ENCODE measurements around the gene APEH.

Gene APEH

DNA sequence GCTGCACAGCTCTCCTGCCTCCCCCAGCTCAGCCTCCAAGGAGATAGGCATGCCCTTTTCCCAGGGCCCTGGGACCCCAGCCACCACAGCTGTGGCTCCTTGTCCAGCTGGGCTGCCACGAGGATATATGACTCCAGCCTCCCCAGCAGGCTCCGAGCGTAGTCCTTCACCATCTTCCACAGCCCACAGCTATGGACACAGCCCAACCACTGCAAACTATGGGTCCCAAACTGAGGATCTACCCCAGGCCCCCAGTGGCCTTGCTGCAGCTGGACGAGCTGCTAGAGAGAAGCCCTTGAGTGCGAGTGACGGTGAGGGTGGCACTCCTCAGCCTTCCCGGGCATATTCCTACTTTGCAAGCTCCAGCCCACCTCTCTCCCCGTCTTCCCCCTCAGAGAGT is 20.5 kb upstream of the APEH start:
- no peak overlapping the region for H3K9ac ChIP-seq (ENCODE audit: low read length)
- no peak for TF ChIP-seq EZH2 (IDR thresholded peaks at IDR 0.05; ENCODE audit: borderline replicate concordance, low read length)
- no peak for TF ChIP-seq CTCF (IDR thresholded peaks at IDR 0.05; ENCODE audit: low read length)
- H3K27ac ChIP-seq (ENCODE audit: low read depth, low read length, poor library complexity, severe bottlenecking) = no peak overlapping the region

GRCh38 chr3:49654176-49654825 is 19.9 kb upstream of the APEH start:
- no peak overlapping the region for H3K4me3 ChIP-seq (ENCODE audit: low read depth, low read length, poor library complexity, severe bottlenecking)
- H3K9me2 ChIP-seq (ENCODE audit: low read depth, low read length) = no peaks in the 10 kb centered on the region
- H3K4me1 ChIP-seq (ENCODE audit: insufficient read depth, low read length, severe bottlenecking) = no peaks in the 10 kb centered on the region
- no peaks in the 10 kb centered on the region for H3F3A ChIP-seq (ENCODE audit: insufficient read depth, low read length)
- H3K27me3 ChIP-seq (ENCODE audit: insufficient read depth, low read length) = no peaks in the 10 kb centered on the region; the same call in 1 of the 2 replicates
- no peaks in the 10 kb centered on the region for H3K79me2 ChIP-seq (ENCODE audit: insufficient read depth, low read length)
- H3K9ac ChIP-seq (ENCODE audit: low read length) = no peak overlapping the region
- H4K20me1 ChIP-seq (ENCODE audit: insufficient read depth, low read length) = no peaks in the 10 kb centered on the region
- TF ChIP-seq CTCF (IDR thresholded peaks at IDR 0.05; ENCODE audit: low read length) (no peak), EZH2 (IDR thresholded peaks at IDR 0.05; ENCODE audit: borderline replicate concordance, low read length) (no peak)
- H3K36me3 ChIP-seq (ENCODE audit: insufficient read depth, low read length) = no peaks in the 10 kb centered on the region
- H3K9me3 ChIP-seq (ENCODE audit: low read length) = no peaks in the 10 kb centered on the region
- no peak overlapping the region for H2AFZ ChIP-seq (ENCODE audit: low read length)
- H3K27ac ChIP-seq (ENCODE audit: low read depth, low read length, poor library complexity, severe bottlenecking) = no peak overlapping the region
- no peak overlapping the region for H3K4me2 ChIP-seq (ENCODE audit: low read length)

More for the DNA sequence above, 20.5 kb upstream of the APEH start:
- Histone ChIP-seq H3K36me3 (ENCODE audit: insufficient read depth, low read length) (no peaks in the 10 kb centered on the region), H3K4me2 (ENCODE audit: low read length) (no peak overlapping the region), H4K20me1 (ENCODE audit: insufficient read depth, low read length) (no peaks in the 10 kb centered on the region), H3K79me2 (ENCODE audit: insufficient read depth, low read length) (no peaks in the 10 kb centered on the region), H3K9me3 (ENCODE audit: low read length) (no peaks in the 10 kb centered on the region), H3K4me1 (ENCODE audit: insufficient read depth, low read length, severe bottlenecking) (no peaks in the 10 kb centered on the region), H3F3A (ENCODE audit: insufficient read depth, low read length) (no peaks in the 10 kb centered on the region), H3K4me3 (ENCODE audit: low read depth, low read length, poor library complexity, severe bottlenecking) (no peak overlapping the region), H3K27me3 (ENCODE audit: insufficient read depth, low read length) (peaks cover under 1% of the 10 kb centered on the region; the same call in 1 of the 2 replicates), H2AFZ (ENCODE audit: low read length) (no peak overlapping the region), H3K9me2 (ENCODE audit: low read depth, low read length) (no peaks in the 10 kb centered on the region)

- Histone ChIP-seq H3K9me2 (ENCODE audit: low read depth, low read length) (no peaks in the 10 kb centered on the region), H3K27me3 (ENCODE audit: insufficient read depth, low read length) (no peaks in the 10 kb centered on the region; the same call in 1 of the 2 replicates), H3K4me1 (ENCODE audit: insufficient read depth, low read length, severe bottlenecking) (no peaks in the 10 kb centered on the region), H3K9me3 (ENCODE audit: low read length) (no peaks in the 10 kb centered on the region), H3K9ac (ENCODE audit: low read length) (no peak overlapping the region), H3K4me2 (ENCODE audit: low read length) (no peak overlapping the region), H3F3A (ENCODE audit: insufficient read depth, low read length) (no peaks in the 10 kb centered on the region), H3K79me2 (ENCODE audit: insufficient read depth, low read length) (no peaks in the 10 kb centered on the region), H4K20me1 (ENCODE audit: insufficient read depth, low read length) (no peaks in the 10 kb centered on the region), H2AFZ (ENCODE audit: low read length) (no peak overlapping the region), H3K27ac (ENCODE audit: low read depth, low read length, poor library complexity, severe bottlenecking) (no peak overlapping the region), H3K4me3 (ENCODE audit: low read depth, low read length, poor library complexity, severe bottlenecking) (no peak overlapping the region), H3K36me3 (ENCODE audit: insufficient read depth, low read length) (no peaks in the 10 kb centered on the region)
- TF ChIP-seq CTCF (IDR thresholded peaks at IDR 0.05; ENCODE audit: low read length) (no peak), EZH2 (IDR thresholded peaks at IDR 0.05; ENCODE audit: borderline replicate concordance, low read length) (no peak)
Observed at GRCh38 chr3:49654955-49655556, 19.1 kb upstream of the APEH start.

Measured in OCI-LY1 (cell line).